Fibroblast of the aortic adventitia (primary cell): ENCODE data around the gene MED20. TPM values are rescaled to one million over a fixed set of nuclear protein-coding genes. Genes with fewer than 3 reads are reported as not detected.

Source experiments
- DNase-seq: peaks from one replicate; pipeline ENCODE4 v3.0.0-alpha.2; 2010; ENCODE audit warnings: low read depth
- H3K4me3 ChIP-seq: 2 replicates; pipeline ENCODE4 v1.5.1; 2011; ENCODE audit warnings: low read depth, mild to moderate bottlenecking, control low read depth, low read length, moderate library complexity
- CTCF ChIP-seq: IDR thresholded peaks from 2 replicates; pipeline ENCODE4 v1.5.1; 2011; ENCODE audit warnings: mild to moderate bottlenecking, low read length, control low read depth, inconsistent platforms; ENCODE audit not compliant: insufficient read depth
- total RNA-seq: library from RNA; depleted of rRNA; stranded (reverse); fragments of >200 nt; gene quantifications from 2 replicates; pipeline ENCODE4 v1.2.3, GENCODE V29; 2012; ENCODE audit warnings: low replicate concordance

Gene MED20
- total RNA-seq, 1 donor: 29.9 TPM

- H3K4me3 ChIP-seq: no peak overlapping the region
- peak; percentile 98 for TF ChIP-seq CTCF
- peak; percentile 95 for DNase-seq
These were observed 15.3 kb upstream of the MED20 start for GRCh38 chr6:41936073-41936837.

GRCh38 chr6:41935685-41936072 lies 14.7 kb upstream of the MED20 start:
- DNase-seq: no peak
- no peak overlapping the region for H3K4me3 ChIP-seq

GRCh38 chr6:41935193-41935574 lies 14.2 kb upstream of the MED20 start:
- no peak for TF ChIP-seq CTCF
- DNase-seq: no peak

More at GRCh38 chr6:41935685-41936072, 14.7 kb upstream of the MED20 start:
- no peak for TF ChIP-seq CTCF

GRCh38 chr6:41934278-41935192 lies 13.6 kb upstream of the MED20 start:
- TF ChIP-seq CTCF: no peak
- H3K4me3 ChIP-seq: no peak overlapping the region
- DNase-seq: no peak

More at GRCh38 chr6:41935193-41935574, 14.2 kb upstream of the MED20 start:
- no peak overlapping the region for H3K4me3 ChIP-seq

- DNase-seq: no peak
- no peak for TF ChIP-seq CTCF
- H3K4me3 ChIP-seq: no peak overlapping the region
These were observed 11.4 kb upstream of the MED20 start for GRCh38 chr6:41932378-41932777.

- no peak overlapping the region for H3K4me3 ChIP-seq
- TF ChIP-seq CTCF: no peak
- no peak for DNase-seq
These were observed 10.9 kb upstream of the MED20 start for GRCh38 chr6:41931792-41932191.
